ENCODE measurements around the gene UNC79. TPM values are rescaled to one million over a fixed set of nuclear protein-coding genes. Genes with fewer than 3 reads are reported as not detected.

The UNC79 gene
- total and polyA plus RNA-seq, 10 of the 15 experiments (the other 5 are each of a cell fraction or from before 2014, with no cell fraction given): 0.04 to 0.29 (median 0.14) TPM

DNA sequence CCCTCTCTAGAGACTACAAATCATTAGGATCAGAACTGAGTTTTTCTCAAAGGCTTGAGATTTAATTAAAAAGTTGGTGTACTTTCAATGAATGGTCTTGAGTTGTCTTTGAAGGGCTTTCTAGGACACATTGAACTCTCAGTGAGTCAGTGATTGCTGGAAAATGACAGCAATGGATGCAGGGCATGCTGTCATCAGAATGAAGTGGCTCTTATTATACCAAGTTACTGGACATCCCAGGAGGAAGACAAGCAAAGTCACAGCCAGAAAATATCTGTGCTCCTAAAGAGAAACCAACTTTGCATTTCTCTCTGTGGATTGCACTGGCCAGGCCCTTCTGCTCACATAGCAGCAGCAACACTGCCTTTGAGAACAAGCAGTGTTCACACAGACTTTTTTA, 244.9 kb downstream of the UNC79 start:
- Histone ChIP-seq H2AFZ (ENCODE audit: control insufficient read depth, low read depth, low read length) (no peak overlapping the region), H3K27ac (ENCODE audit: control insufficient read depth, insufficient read depth) (no peak overlapping the region), H4K20me1 (ENCODE audit: control insufficient read depth, insufficient read depth) (no peaks in the 10 kb centered on the region), H3K27me3 (replicated peaks in 1 of 2; ENCODE audit: control insufficient read depth in 2 of 2, insufficient read depth in 2 of 2, low read length in 1 of 2) (no peaks in the 10 kb centered on the region; a peak in 2 of 4 replicates), H3K36me3 (ENCODE audit: control insufficient read depth in 2 of 2, insufficient read depth in 2 of 2, low read length in 1 of 2) (no peaks in the 10 kb centered on the region), H3K9ac (ENCODE audit: control insufficient read depth, insufficient read depth, low read length) (no peak overlapping the region), H3K79me2 (ENCODE audit: control insufficient read depth, insufficient read depth, low read length) (no peaks in the 10 kb centered on the region), H3K4me3 (no peak overlapping the region), H3K4me2 (ENCODE audit: control insufficient read depth, insufficient read depth) (no peak overlapping the region), H3K9me3 (replicated peaks; ENCODE audit: control insufficient read depth, insufficient read depth, low read length) (no peaks in the 10 kb centered on the region), H3K4me1 (ENCODE audit: control insufficient read depth, insufficient read depth, low read length) (no peaks in the 10 kb centered on the region)
- no peak for FAIRE-seq
- BruUV-seq (replicated peaks): no TSS peak
- no peak for ATAC-seq
- no peak for DNase-seq (ENCODE audit: low read depth, low spot score)
- in situ Hi-C loops (cut with MboI) (no loop called here), intact Hi-C loops (cut with micrococcal nuclease; ENCODE audit: unreplicated experiment) (no loop called here)
- no peak for TF ChIP-seq NFIC (IDR thresholded peaks at IDR 0.05; ENCODE audit: low read depth, low read length)
- no peak for TF ChIP-seq CEBPB (IDR thresholded peaks at IDR 0.05; ENCODE audit: borderline replicate concordance in 1 of 2, low read depth in 2 of 2, low read length in 2 of 2)
- TF ChIP-seq SRF (IDR thresholded peaks at IDR 0.05; ENCODE audit: low read depth in 2 of 2, low read length in 2 of 2): no peak
- TF ChIP-seq HSF1 (IDR thresholded peaks at IDR 0.05; ENCODE audit: low read depth, low read length): no peak
- no peak for TF ChIP-seq NFYA (IDR thresholded peaks at IDR 0.05; ENCODE audit: borderline replicate concordance, low read depth, low read length)
- TF ChIP-seq SIX5 (IDR thresholded peaks at IDR 0.05; ENCODE audit: low read depth, low read length, severe bottlenecking): no peak
- ChIA-PET POLR2A (no interaction called here), CTCF (no interaction called here), RAD21 (ENCODE audit: unreplicated experiment) (no interaction called here), SMC1A (ENCODE audit: uncharacterized antibody, unreplicated experiment) (no interaction called here)

DNA sequence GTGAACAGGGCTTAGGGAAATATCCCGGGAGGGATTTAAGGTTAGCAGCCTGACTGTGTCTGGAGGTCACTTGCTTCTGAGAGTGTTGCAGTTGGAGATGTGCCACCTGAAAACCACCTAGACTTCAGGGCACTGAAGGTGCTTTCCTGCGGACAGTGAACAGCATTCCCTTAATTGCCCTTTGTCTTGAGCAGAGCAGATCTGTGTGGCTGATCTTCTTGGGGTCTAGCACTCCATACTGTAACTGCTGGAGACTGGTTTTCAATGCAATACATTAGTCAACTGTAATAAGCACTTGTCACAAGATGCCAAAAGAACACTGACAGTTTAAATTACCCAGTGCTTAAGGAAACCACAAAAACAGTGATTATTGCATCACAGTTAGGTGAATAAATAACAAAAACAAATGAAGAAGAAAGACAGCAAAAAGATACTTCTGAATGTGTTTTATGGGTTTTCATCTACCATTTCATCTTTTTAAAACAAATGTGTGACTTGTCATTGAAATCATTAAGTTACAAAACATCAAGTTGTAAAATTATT, 245.7 kb downstream of the UNC79 start:
- H3K27me3 ChIP-seq (replicated peaks in 1 of 2; ENCODE audit: control insufficient read depth in 2 of 2, insufficient read depth in 2 of 2, low read length in 1 of 2): no peaks in the 10 kb centered on the region; a peak in 2 of 4 replicates
- H3K27ac ChIP-seq (ENCODE audit: control insufficient read depth, insufficient read depth): no peak overlapping the region
- no peak overlapping the region for H2AFZ ChIP-seq (ENCODE audit: control insufficient read depth, low read depth, low read length)
- FAIRE-seq (no peak), DNase-seq (ENCODE audit: low read depth, low spot score) (no peak), ATAC-seq (no peak)
- WGBS (ENCODE audit: insufficient coverage, insufficient replicate concordance, low lambda C conversion rate, missing lambda C conversion rate): 20% methylated on average over 2 of the region's 2 CpGs
- in situ Hi-C loops (cut with MboI): no loop called here
- no peaks in the 10 kb centered on the region for H3K9me3 ChIP-seq (replicated peaks; ENCODE audit: control insufficient read depth, insufficient read depth, low read length)
- intact Hi-C loops (cut with micrococcal nuclease; ENCODE audit: unreplicated experiment): no loop called here
- no peaks in the 10 kb centered on the region for H3K36me3 ChIP-seq (ENCODE audit: control insufficient read depth in 2 of 2, insufficient read depth in 2 of 2, low read length in 1 of 2)
- no peak overlapping the region for H3K4me3 ChIP-seq
- no peaks in the 10 kb centered on the region for H3K4me1 ChIP-seq (ENCODE audit: control insufficient read depth, insufficient read depth, low read length)
- ChIA-PET POLR2A (no interaction called here), SMC1A (ENCODE audit: uncharacterized antibody, unreplicated experiment) (no interaction called here), RAD21 (ENCODE audit: unreplicated experiment) (no interaction called here), CTCF (no interaction called here)
- no peaks in the 10 kb centered on the region for H3K79me2 ChIP-seq (ENCODE audit: control insufficient read depth, insufficient read depth, low read length)
- H3K9ac ChIP-seq (ENCODE audit: control insufficient read depth, insufficient read depth, low read length): no peak overlapping the region
- no peak overlapping the region for H3K4me2 ChIP-seq (ENCODE audit: control insufficient read depth, insufficient read depth)
- no TSS peak for BruUV-seq (replicated peaks)
- no peak for TF ChIP-seq BMI1 (IDR thresholded peaks at IDR 0.05; ENCODE audit: borderline replicate concordance)
- no peaks in the 10 kb centered on the region for H4K20me1 ChIP-seq (ENCODE audit: control insufficient read depth, insufficient read depth)
